ENCODE measurements around the gene COCH.
"Not testable (repeated sequence)": the region's sequence is repeated elsewhere in the genome, so short reads cannot be mapped to it uniquely, and the experiment has no call there.

Gene COCH

GRCh38 chr14:30896435-30896834 lies 22.1 kb downstream of the COCH start:
- no peak for DNase-seq (ENCODE audit: low spot score)
- no peak overlapping the region for H3K27ac ChIP-seq
- POLR2A ChIA-PET (ENCODE audit: low non-redundant PET), result no interaction called here
- no peak for TF ChIP-seq CTCF (conservative IDR thresholded peaks at IDR 0.05; ENCODE audit: low read depth)
- CTCF ChIA-PET, result no interaction called here

- CTCF ChIA-PET; DNase-seq (ENCODE audit: low spot score); POLR2A ChIA-PET (ENCODE audit: low non-redundant PET); H3K27ac ChIP-seq: not testable (repeated sequence)
Observed at GRCh38 chr14:30897121-30897520, 22.8 kb downstream of the COCH start.

- DNase-seq (ENCODE audit: low spot score), result no peak
- ChIA-PET CTCF (interaction anchor here (0.6 to 0.7 kb wide), 3 partner anchors 9 to 267 kb away, joined by 3 to 4 read pairs (median 3); no protein-coding TSS in a partner anchor), POLR2A (ENCODE audit: low non-redundant PET) (no interaction called here)
- no peak for TF ChIP-seq CTCF (conservative IDR thresholded peaks at IDR 0.05; ENCODE audit: low read depth)
- H3K27ac ChIP-seq, result no peak overlapping the region
Observed at GRCh38 chr14:30903285-30904124, 29.1 kb downstream of the COCH start.

- TF ChIP-seq CTCF (conservative IDR thresholded peaks at IDR 0.05; ENCODE audit: low read depth), result peak; percentile 41
- CTCF ChIA-PET, result interaction anchor here (0.6 kb wide), 2 partner anchors 384 to 838 kb away, joined by 3 to 4 read pairs; no protein-coding TSS in a partner anchor
- H3K27ac ChIP-seq, result no peak overlapping the region
- POLR2A ChIA-PET (ENCODE audit: low non-redundant PET), result no interaction called here
- no peak for DNase-seq (ENCODE audit: low spot score)
Observed at GRCh38 chr14:30906752-30907658, 32.6 kb downstream of the COCH start.

- POLR2A ChIA-PET (ENCODE audit: low non-redundant PET), result no interaction called here
- CTCF ChIA-PET, result interaction anchor here (0.6 kb wide), 1 partner anchor 838 kb away, joined by 3 read pairs; no protein-coding TSS in a partner anchor
- no peak for DNase-seq (ENCODE audit: low spot score)
- H3K27ac ChIP-seq, result no peak overlapping the region
- no peak for TF ChIP-seq CTCF (conservative IDR thresholded peaks at IDR 0.05; ENCODE audit: low read depth)
Observed at GRCh38 chr14:30907659-30908057, 33.3 kb downstream of the COCH start.

- no peak overlapping the region for H3K27ac ChIP-seq
- no peak for TF ChIP-seq CTCF (conservative IDR thresholded peaks at IDR 0.05; ENCODE audit: low read depth)
- CTCF ChIA-PET, result no interaction called here
- no peak for DNase-seq (ENCODE audit: low spot score)
- POLR2A ChIA-PET (ENCODE audit: low non-redundant PET), result no interaction called here
Observed at GRCh38 chr14:30908826-30909225, 34.5 kb downstream of the COCH start.
